GM21723 (cell line): ENCODE measurements around the gene GALNT12.

Source experiments
- ATAC-seq: cut with Tn5 transposase; IDR thresholded peaks from one replicate; pipeline ENCODE4 v1.9.1; 2021; ENCODE audit warnings: mild to moderate bottlenecking, moderate library complexity; ENCODE audit not compliant: unreplicated experiment

The GALNT12 gene

GRCh38 chr9:98830554-98830953 lies 23.1 kb downstream of the GALNT12 start:
- ATAC-seq, result no peak

GRCh38 chr9:98831696-98832095 lies 24.2 kb downstream of the GALNT12 start:
- ATAC-seq, result no peak

GRCh38 chr9:98832768-98833089 lies 25.3 kb downstream of the GALNT12 start:
- no peak for ATAC-seq

- no peak for ATAC-seq
These were observed 25.9 kb downstream of the GALNT12 start for GRCh38 chr9:98833090-98833956.

- ATAC-seq, result no peak
These were observed 26.9 kb downstream of the GALNT12 start for GRCh38 chr9:98834386-98834785.

GRCh38 chr9:98836206-98836605 lies 28.7 kb downstream of the GALNT12 start:
- ATAC-seq, result no peak

- ATAC-seq, result no peak
These were observed 30.0 kb downstream of the GALNT12 start for GRCh38 chr9:98837516-98837915.

- no peak for ATAC-seq
These were observed 30.8 kb downstream of the GALNT12 start for GRCh38 chr9:98838155-98838867.

GRCh38 chr9:98838868-98839565 lies 31.5 kb downstream of the GALNT12 start:
- ATAC-seq, result no peak

GRCh38 chr9:98839724-98840123 lies 32.3 kb downstream of the GALNT12 start:
- ATAC-seq, result no peak

- ATAC-seq, result no peak
These were observed 35.0 kb downstream of the GALNT12 start for GRCh38 chr9:98842510-98842909.

- no peak for ATAC-seq
These were observed 38.6 kb downstream of the GALNT12 start for GRCh38 chr9:98846081-98846480.

- ATAC-seq, result no peak
These were observed 39.4 kb downstream of the GALNT12 start for GRCh38 chr9:98846879-98847278.

- peak; percentile 92 for ATAC-seq
These were observed 41.1 kb downstream of the GALNT12 start for GRCh38 chr9:98848450-98849149.

- ATAC-seq, result no peak
These were observed 42.1 kb downstream of the GALNT12 start for GRCh38 chr9:98849563-98849962.

- ATAC-seq, result no peak
These were observed 43.6 kb downstream of the GALNT12 start for GRCh38 chr9:98850851-98851729.

- no peak for ATAC-seq
These were observed 44.4 kb downstream of the GALNT12 start for GRCh38 chr9:98851730-98852459.

GRCh38 chr9:98852460-98852734 lies 44.9 kb downstream of the GALNT12 start:
- no peak for ATAC-seq

- no peak for ATAC-seq
These were observed 45.5 kb downstream of the GALNT12 start for GRCh38 chr9:98852961-98853360.

- no peak for ATAC-seq
These were observed 46.8 kb downstream of the GALNT12 start for GRCh38 chr9:98854266-98854665.
